ENCODE data around the gene ZBTB20.

DNA sequence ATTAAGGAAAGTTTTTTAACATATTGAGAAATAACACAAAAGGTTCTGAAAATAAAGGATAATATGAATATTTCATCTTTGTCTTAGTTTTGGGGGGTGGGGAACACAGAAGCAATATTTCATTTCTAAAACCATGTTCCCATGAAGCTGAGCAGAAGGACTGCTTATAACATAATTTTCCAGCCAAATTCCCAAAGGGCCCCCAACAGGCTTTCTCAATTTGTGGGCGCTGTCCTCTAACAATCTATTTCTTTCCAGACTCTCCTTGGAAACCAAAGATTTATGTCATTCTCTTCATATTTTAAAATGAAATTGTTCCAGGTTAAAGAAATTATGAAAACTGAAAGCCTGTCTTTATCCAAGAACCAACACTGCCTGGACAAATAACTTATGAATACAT lies 273.5 kb downstream of the ZBTB20 start:
- TF ChIP-seq CTCF (IDR thresholded peaks at IDR 0.05; ENCODE audit: poor library complexity, severe bottlenecking) (no peak), TAF1 (IDR thresholded peaks at IDR 0.05; ENCODE audit: low read depth) (no peak), RAD21 (conservative IDR thresholded peaks at IDR 0.05) (no peak), EZH2 (IDR thresholded peaks at IDR 0.05; ENCODE audit: borderline replicate concordance, insufficient read depth, low read length, poor library complexity, severe bottlenecking) (no peak), POLR2AphosphoS5 (IDR thresholded peaks at IDR 0.05) (no peak), SMC3 (conservative IDR thresholded peaks at IDR 0.05; ENCODE audit: poor library complexity) (no peak)
- TF ChIP-seq, protein P1, sequence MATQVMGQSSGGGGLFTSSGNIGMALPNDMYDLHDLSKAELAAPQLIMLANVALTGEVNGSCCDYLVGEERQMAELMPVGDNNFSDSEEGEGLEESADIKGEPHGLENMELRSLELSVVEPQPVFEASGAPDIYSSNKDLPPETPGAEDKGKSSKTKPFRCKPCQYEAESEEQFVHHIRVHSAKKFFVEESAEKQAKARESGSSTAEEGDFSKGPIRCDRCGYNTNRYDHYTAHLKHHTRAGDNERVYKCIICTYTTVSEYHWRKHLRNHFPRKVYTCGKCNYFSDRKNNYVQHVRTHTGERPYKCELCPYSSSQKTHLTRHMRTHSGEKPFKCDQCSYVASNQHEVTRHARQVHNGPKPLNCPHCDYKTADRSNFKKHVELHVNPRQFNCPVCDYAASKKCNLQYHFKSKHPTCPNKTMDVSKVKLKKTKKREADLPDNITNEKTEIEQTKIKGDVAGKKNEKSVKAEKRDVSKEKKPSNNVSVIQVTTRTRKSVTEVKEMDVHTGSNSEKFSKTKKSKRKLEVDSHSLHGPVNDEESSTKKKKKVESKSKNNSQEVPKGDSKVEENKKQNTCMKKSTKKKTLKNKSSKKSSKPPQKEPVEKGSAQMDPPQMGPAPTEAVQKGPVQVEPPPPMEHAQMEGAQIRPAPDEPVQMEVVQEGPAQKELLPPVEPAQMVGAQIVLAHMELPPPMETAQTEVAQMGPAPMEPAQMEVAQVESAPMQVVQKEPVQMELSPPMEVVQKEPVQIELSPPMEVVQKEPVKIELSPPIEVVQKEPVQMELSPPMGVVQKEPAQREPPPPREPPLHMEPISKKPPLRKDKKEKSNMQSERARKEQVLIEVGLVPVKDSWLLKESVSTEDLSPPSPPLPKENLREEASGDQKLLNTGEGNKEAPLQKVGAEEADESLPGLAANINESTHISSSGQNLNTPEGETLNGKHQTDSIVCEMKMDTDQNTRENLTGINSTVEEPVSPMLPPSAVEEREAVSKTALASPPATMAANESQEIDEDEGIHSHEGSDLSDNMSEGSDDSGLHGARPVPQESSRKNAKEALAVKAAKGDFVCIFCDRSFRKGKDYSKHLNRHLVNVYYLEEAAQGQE (IDR thresholded peaks at IDR 0.05; ENCODE audit: borderline replicate concordance): no peak

All from neural cell (in vitro differentiated cells).